HepG2 (cell line): ENCODE measurements around the gene ZNF714. TPM values are rescaled to one million over a fixed set of nuclear protein-coding genes. Genes with fewer than 3 reads are reported as not detected.

Source experiments
- ATAC-seq: fragments of 200-7000 bp; cut with Tn5 transposase; 3 replicates; pipeline ENCODE4 v1.9.1; 2020; ENCODE audit warnings: mild to moderate bottlenecking, moderate library complexity
- BruUV-seq: library from RNA; stranded (reverse); fragments of 400-500 nt; replicated peaks from 2 replicates; lab custom pipeline; 2021; lab: Mats Ljungman, UMichigan
- CTCF ChIA-PET: fragments of 300-600 bp; formaldehyde crosslinking; extraction: SDS; loops from one replicate; lab custom pipeline; 2021; ENCODE audit warnings: low total read pairs, inconsistent platforms, low intra/inter-chr PET ratio; lab: Yijun Ruan, JAX
- POLR2A ChIA-PET: fragments of 350-600 bp; sonication (Branson Sonifier 250); formaldehyde crosslinking; loops from one replicate; lab custom pipeline; 2020; ENCODE audit warnings: antibody characterized with exemption, inconsistent platforms; lab: Yijun Ruan, JAX
- DNase-seq: peaks from one replicate; pipeline ENCODE4 v3.0.0-alpha.2; 2015; ENCODE audit warnings: low spot score
- FAIRE-seq: peaks from 3 replicates; lab custom pipeline; 2011; peaks lifted over from hg19 to GRCh38; lab: Jason Lieb, UNC
- H2AFZ ChIP-seq: one replicate; pipeline ENCODE4 v1.6.1; 2011; ENCODE audit warnings: low read length, inconsistent platforms
- H3K27ac ChIP-seq: fragments of 300-600 bp; 3 replicates; pipeline ENCODE4 v1.8.0; 2011; ENCODE audit warnings: mixed run types, mild to moderate bottlenecking, mixed read lengths, low read length, inconsistent platforms; ENCODE audit not compliant: insufficient read depth; ENCODE audit errors: extremely low read length
- H3K27me3 ChIP-seq, 2 experiments: fragments of 200-600 bp in 1 of 2; 2 replicates in 1 of 2; 3 replicates in 1 of 2; pipeline versions ENCODE4 v1.6.0 to v1.8.0; 2011; ENCODE audit warnings: low read length in 2 of 2, mild to moderate bottlenecking in 2 of 2, moderate library complexity in 2 of 2, inconsistent platforms in 1 of 2; ENCODE audit not compliant: insufficient read depth in 2 of 2, control insufficient read depth in 1 of 2
- H3K36me3 ChIP-seq, 2 experiments: fragments of 200-600 bp in 1 of 2; replicated peaks in 1 of 2; 2 replicates in 1 of 2; 3 replicates in 1 of 2; pipeline versions ENCODE4 v1.5.1 to v1.8.0; 2011; ENCODE audit warnings: low read length in 2 of 2, inconsistent platforms in 1 of 2; ENCODE audit not compliant: insufficient read depth in 2 of 2, control insufficient read depth in 1 of 2
- H3K4me1 ChIP-seq: 2 replicates; pipeline ENCODE4 v1.5.1; 2012; ENCODE audit warnings: low read length, inconsistent platforms; ENCODE audit not compliant: insufficient read depth
- H3K4me2 ChIP-seq: 2 replicates; pipeline ENCODE4 v1.6.0; 2011; ENCODE audit warnings: low read depth, low read length, inconsistent platforms
- H3K4me3 ChIP-seq, 3 experiments: fragments of 200-600 bp in 1 of 3; sonication (generic), shearing (Covaris generic) in 1 of 3; replicated peaks in 1 of 3; 2 replicates each; pipeline ENCODE4 v1.5.1; 2011 to 2016; ENCODE audit warnings: low read length in 3 of 3, inconsistent platforms in 2 of 3, low read depth in 2 of 3, mild to moderate bottlenecking in 2 of 3, control low read depth in 1 of 3, mixed read lengths in 1 of 3; ENCODE audit not compliant: insufficient read depth in 1 of 3
- H3K79me2 ChIP-seq: one replicate; pipeline ENCODE4 v1.6.1; 2011; ENCODE audit warnings: low read length, inconsistent platforms; ENCODE audit not compliant: insufficient read depth
- H3K9ac ChIP-seq: 2 replicates; pipeline ENCODE4 v1.6.0; 2011; ENCODE audit warnings: mild to moderate bottlenecking, low read depth, low read length, inconsistent platforms; ENCODE audit not compliant: insufficient read depth
- H3K9me3 ChIP-seq: 2 replicates; pipeline ENCODE4 v1.5.1; 2012; ENCODE audit warnings: mild to moderate bottlenecking, low read length
- H4K20me1 ChIP-seq: 2 replicates; pipeline ENCODE4 v1.6.0; 2011; ENCODE audit warnings: inconsistent platforms, mild to moderate bottlenecking, low read length, moderate library complexity; ENCODE audit not compliant: insufficient read depth
- ARNT ChIP-seq: fragments of 450-650 bp; IDR thresholded peaks from 2 replicates; pipeline ENCODE4 v1.6.1; 2017
- CCAR2 ChIP-seq: fragments of 200-400 bp; formaldehyde crosslinking; optimal IDR thresholded peaks from 2 replicates; pipeline ENCODE3; 2018; ENCODE audit warnings: low read depth, mild to moderate bottlenecking, low read length, moderate library complexity
- FOXP1 ChIP-seq, 2 experiments: fragments of 450-650 bp in 1 of 2; IDR thresholded peaks; 2 replicates each; pipeline ENCODE4 v1.6.1; 2017 to 2018; ENCODE audit warnings: antibody characterized with exemption in 1 of 2
- MTF2 ChIP-seq: sonication (generic); formaldehyde crosslinking; IDR thresholded peaks from 2 replicates; pipeline ENCODE4 v1.5.0; 2020; ENCODE audit warnings: missing genetic modification reagents, borderline replicate concordance
- PLRG1 ChIP-seq: fragments of 450-650 bp; conservative IDR thresholded peaks from 2 replicates; pipeline ENCODE4 v1.6.1; 2016
- RERE ChIP-seq: IDR thresholded peaks from 2 replicates; pipeline ENCODE4 v1.6.1; 2016; ENCODE audit warnings: low read depth, missing genetic modification reagents, missing compliant biosample characterization
- RNF2 ChIP-seq: fragments of 450-650 bp; conservative IDR thresholded peaks from 2 replicates; pipeline ENCODE4 v1.6.1; 2016; ENCODE audit warnings: low read depth
- SALL2 ChIP-seq: sonication (generic); formaldehyde crosslinking; IDR thresholded peaks from 2 replicates; pipeline ENCODE4 v1.8.1; 2023; ENCODE audit warnings: mild to moderate bottlenecking, missing genetic modification reagents, inconsistent platforms
- UBTF ChIP-seq: sonication (generic); formaldehyde crosslinking; IDR thresholded peaks from 2 replicates; pipeline ENCODE4 v1.4.0; 2020; ENCODE audit warnings: mild to moderate bottlenecking, missing genetic modification reagents
- ZFY ChIP-seq: sonication (generic); formaldehyde crosslinking; IDR thresholded peaks from 2 replicates; pipeline ENCODE4 v1.4.0; 2020; ENCODE audit warnings: missing genetic modification reagents
- ZNF430 ChIP-seq: sonication (generic); formaldehyde crosslinking; IDR thresholded peaks from 2 replicates; pipeline ENCODE4 v1.9.0; 2021; ENCODE audit warnings: mild to moderate bottlenecking, missing genetic modification reagents
- ZNF776 ChIP-seq: sonication (generic); formaldehyde crosslinking; IDR thresholded peaks from 2 replicates; pipeline ENCODE4 v1.4.0; 2020; ENCODE audit warnings: mild to moderate bottlenecking, missing genetic modification reagents
- ZNF839 ChIP-seq: sonication (generic); formaldehyde crosslinking; IDR thresholded peaks from 2 replicates; pipeline ENCODE4 v1.4.0; 2020; ENCODE audit warnings: missing genetic modification reagents, mild to moderate bottlenecking, borderline replicate concordance
- WGBS: methylation state at CpG from one replicate; pipeline ENCODE4 v1.1.6; 2017; ENCODE audit warnings: low lambda C conversion rate; 5-methylcytosine and 5-hydroxymethylcytosine counted together
- in situ Hi-C: cut with HindIII; loops from 2 replicates; pipeline ENCODE4 v1.10.0; 2017; ENCODE audit warnings: low pct_unique_long_range_greater_than_20kb; ENCODE audit not compliant: extremely low pct_ligation_motif_present
- intact Hi-C: fragments of 100-400 bp; cut with micrococcal nuclease; formaldehyde crosslinking; loops from one replicate; pipeline ENCODE4 v1.10.0; 2022; ENCODE audit not compliant: unreplicated experiment
- polyA plus RNA-seq, 8 experiments: library from polyadenylated mRNA; depleted of rRNA in 3 of 8; stranded (reverse) in 7 of 8; unstranded in 1 of 8; fragments of >200 nt; fragmentation: Illumina TruSeq in 4 of 8; extraction: Trizol in 4 of 8; gene quantifications; 2 replicates each; pipeline versions ENCODE4 v1.2.1 to v1.2.3, GENCODE V29; 2011 to 2016; ENCODE audit warnings: low read depth in 4 of 8, missing spikeins in 1 of 8, mixed read lengths in 1 of 8; ENCODE audit not compliant: insufficient read depth in 1 of 8
- total RNA-seq, 5 experiments: library from RNA; depleted of rRNA; stranded (reverse); fragments of >200 nt; fragmentation: Illumina TruSeq; extraction: Trizol; gene quantifications; 2 replicates each; pipeline ENCODE4 v1.2.3, GENCODE V29; 2016; ENCODE audit warnings: low read depth in 1 of 5

The ZNF714 gene
- total and polyA plus RNA-seq, 2 of the 13 experiments (the other 11 are each of a cell fraction or from before 2014, with no cell fraction given) = 6.7 to 27.8 TPM

GRCh38 chr19:21143854-21144253 lies 61.9 kb downstream of the ZNF714 start:
- Histone ChIP-seq H3K4me1 (peaks cover 17% of the 10 kb centered on the region), H3K36me3 (peaks cover 1 to 28% of the 10 kb centered on the region in 2 experiments; a peak in 3 of 5 replicates), H4K20me1 (no peaks in the 10 kb centered on the region), H2AFZ (no peak overlapping the region), H3K9me3 (no peaks in the 10 kb centered on the region), H3K27ac (no peak overlapping the region), H3K4me3 (no peak overlapping the region), H3K4me2 (no peak overlapping the region), H3K27me3 (no peaks in the 10 kb centered on the region), H3K79me2 (peaks cover 12% of the 10 kb centered on the region), H3K9ac (no peak overlapping the region)
- CTCF ChIA-PET = no interaction called here
- no TSS peak for BruUV-seq
- POLR2A ChIA-PET = no interaction called here
- intact Hi-C loops = no loop called here
- FAIRE-seq (no peak), DNase-seq (no peak), ATAC-seq (no peak)
- 100% methylated on average over 1 of the region's 1 CpG for WGBS
- in situ Hi-C loops = no loop called here
- no peak for TF ChIP-seq ZNF839
- no peak for TF ChIP-seq RNF2
- TF ChIP-seq FOXP1 (IDR thresholded peaks at IDR 0.05) = no peak
- no peak for TF ChIP-seq FOXP1 (CRISPR knock-in tag; IDR thresholded peaks at IDR 0.05)
- TF ChIP-seq PLRG1 = no peak

DNA sequence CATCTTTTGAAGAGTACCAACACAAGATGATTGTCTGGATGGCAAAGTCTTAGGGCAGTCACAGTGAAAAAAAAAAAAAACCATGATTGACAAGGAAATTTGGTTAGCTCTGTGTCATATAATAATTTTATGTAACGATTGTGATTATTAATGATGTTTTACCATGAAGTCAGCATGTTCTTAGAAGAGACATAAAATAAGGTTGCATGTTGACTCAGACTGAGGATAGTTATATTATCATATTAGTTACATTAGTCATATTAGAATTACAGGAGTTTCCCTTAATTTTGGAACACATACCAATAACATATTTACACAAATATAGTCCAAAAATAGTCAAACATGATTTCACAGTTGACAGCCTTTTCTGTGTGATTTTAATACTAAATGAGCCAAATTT lies 65.5 kb downstream of the ZNF714 start:
- H3K36me3 ChIP-seq = peaks cover 4 to 49% of the 10 kb centered on the region in 2 experiments; a peak in 4 of 5 replicates
- intact Hi-C loops = no loop called here
- no peak for DNase-seq
- ChIA-PET CTCF (no interaction called here), POLR2A (no interaction called here)
- H3K4me3 ChIP-seq = no peak overlapping the region
- no TSS peak for BruUV-seq
- no peak overlapping the region for H3K4me2 ChIP-seq
- H3K9me3 ChIP-seq = no peaks in the 10 kb centered on the region
- FAIRE-seq = no peak
- H3K4me1 ChIP-seq = peaks cover 16% of the 10 kb centered on the region
- WGBS = 100% methylated on average over 1 of the region's 1 CpG
- H2AFZ ChIP-seq = no peak overlapping the region
- no peak overlapping the region for H3K27ac ChIP-seq
- H3K27me3 ChIP-seq = no peaks in the 10 kb centered on the region
- no peak for ATAC-seq
- no peak overlapping the region for H3K9ac ChIP-seq
- H3K79me2 ChIP-seq = peaks cover 8% of the 10 kb centered on the region
- in situ Hi-C loops = no loop called here
- no peaks in the 10 kb centered on the region for H4K20me1 ChIP-seq
- TF ChIP-seq ZNF430 (CRISPR knock-in tag) = no peak
- TF ChIP-seq FOXP1 (IDR thresholded peaks at IDR 0.05) = no peak
- no peak for TF ChIP-seq FOXP1 (CRISPR knock-in tag; IDR thresholded peaks at IDR 0.05)
- no peak for TF ChIP-seq ZNF776 (CRISPR knock-in tag)
- TF ChIP-seq MTF2 (CRISPR knock-in tag) = no peak
- no peak for TF ChIP-seq UBTF (CRISPR knock-in tag)
- TF ChIP-seq ARNT = no peak
- no peak for TF ChIP-seq CCAR2
- no peak for TF ChIP-seq RERE (CRISPR knock-in tag)
- TF ChIP-seq SALL2 (CRISPR knock-in tag) = no peak
- no peak for TF ChIP-seq ZFY (CRISPR knock-in tag)
